ENCODE data around the gene MT1H.
A peak's percentile ranks its signal among the peaks of the same experiment; 100 is the strongest.
"Not testable (repeated sequence)": the region's sequence is repeated elsewhere in the genome, so short reads cannot be mapped to it uniquely, and the experiment has no call there.

Gene MT1H

GRCh38 chr16:56684926-56685590, 15.4 kb downstream of the MT1H start:
- DNase-seq, result no peak

DNA sequence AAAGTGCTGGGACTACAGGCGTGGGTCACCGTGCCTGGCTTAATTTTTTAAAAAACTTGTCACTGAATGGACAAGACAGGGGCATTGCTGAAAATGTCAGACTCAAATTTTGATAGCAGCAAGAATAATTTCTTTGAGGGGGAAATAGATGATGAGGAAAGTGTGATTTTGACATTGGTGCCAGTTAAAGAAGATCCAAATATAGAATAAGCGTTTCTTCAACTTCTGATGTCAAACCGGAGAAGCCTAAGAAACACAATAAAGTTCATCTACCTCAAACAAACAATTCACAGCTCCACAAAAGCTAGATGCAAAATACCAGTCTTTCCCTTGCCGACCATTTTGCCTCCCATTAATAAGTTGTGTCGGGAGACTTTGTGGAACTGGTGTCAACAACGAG, 17.1 kb downstream of the MT1H start:
- DNase-seq, result no peak

GRCh38 chr16:56688762-56689161, 19.1 kb downstream of the MT1H start:
- DNase-seq, result no peak

GRCh38 chr16:56689171-56689570, 19.6 kb downstream of the MT1H start:
- DNase-seq, result no peak

- no peak for DNase-seq
These were observed 21.0 kb downstream of the MT1H start for GRCh38 chr16:56690420-56691122.

GRCh38 chr16:56691885-56692284, 22.3 kb downstream of the MT1H start:
- DNase-seq, result no peak

GRCh38 chr16:56695246-56695645, 25.6 kb downstream of the MT1H start:
- DNase-seq, result no peak

DNA sequence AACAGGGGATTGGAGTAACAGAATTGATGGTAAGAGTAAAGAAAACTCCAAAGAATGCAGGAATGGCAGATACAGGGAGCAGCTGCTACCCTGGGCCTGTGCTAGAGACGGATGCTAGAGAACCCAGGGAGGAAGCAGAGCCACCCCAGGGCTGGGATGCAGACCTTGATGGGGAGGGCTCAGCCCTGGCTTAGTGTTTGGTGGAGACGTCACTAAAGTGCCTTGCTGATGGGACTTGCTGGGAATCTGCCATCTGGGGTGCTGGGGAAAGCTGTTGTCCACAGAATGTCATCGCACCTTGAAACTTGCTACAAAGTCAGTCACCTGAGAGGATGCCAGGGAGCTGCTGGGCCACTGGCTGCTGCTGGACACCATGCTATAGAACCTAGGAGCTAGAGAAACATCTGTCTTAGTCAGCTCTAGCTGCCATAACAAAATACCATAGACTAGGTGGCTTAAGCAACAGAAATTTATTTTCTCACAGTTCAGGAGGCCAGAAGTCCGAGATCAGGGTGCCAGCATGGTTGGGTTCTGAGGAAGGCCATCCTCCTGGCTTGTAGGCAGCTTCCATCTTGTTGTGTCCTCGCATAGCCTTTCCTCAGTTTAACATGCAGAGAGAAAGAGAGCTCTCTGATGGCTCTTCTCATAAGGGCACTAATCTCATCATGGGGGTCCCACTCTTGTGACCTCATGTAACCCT, 28.0 kb downstream of the MT1H start:
- no peak for DNase-seq

DNA sequence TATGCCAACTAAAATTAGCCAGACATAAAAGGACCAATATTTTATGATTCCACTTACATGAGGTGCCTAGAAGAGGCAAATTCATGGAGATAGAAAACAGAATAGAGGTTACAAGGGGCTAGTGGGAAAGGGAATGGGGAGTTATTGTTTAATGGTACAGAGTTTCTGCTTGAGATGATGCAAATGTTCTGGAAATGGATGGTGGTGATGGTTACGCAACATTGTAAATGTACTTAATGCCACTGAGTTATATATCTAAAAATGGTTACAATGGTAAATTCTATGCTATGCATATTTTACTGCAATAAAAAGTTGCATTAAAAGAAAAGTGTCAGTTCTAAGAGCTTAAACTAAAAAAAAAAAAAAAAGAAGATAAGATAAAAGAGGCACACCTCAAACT, 30.6 kb downstream of the MT1H start:
- no peak for DNase-seq

- DNase-seq, result peak; percentile 7
These were observed 31.0 kb downstream of the MT1H start for GRCh38 chr16:56700631-56701030.

DNA sequence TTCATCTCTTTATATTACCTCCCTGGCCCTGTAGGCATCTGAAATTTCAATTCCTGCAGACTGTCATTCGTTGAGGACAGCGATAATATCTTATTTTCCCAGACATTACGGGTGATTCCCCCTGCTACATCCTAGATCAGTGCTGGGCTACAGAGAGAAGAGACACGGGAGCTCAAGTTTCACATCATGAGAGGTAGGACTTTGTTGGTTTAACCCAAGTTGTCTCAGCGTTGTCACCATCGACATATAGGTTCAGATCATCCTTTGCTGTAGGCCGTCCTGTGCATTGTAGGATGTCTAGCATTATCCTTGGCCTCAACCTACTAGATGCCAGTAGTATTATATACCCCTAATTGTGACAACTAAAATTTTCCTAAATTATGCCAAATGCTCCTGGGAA, 31.9 kb downstream of the MT1H start:
- DNase-seq, result no peak

- no peak for DNase-seq
These were observed 33.2 kb downstream of the MT1H start for GRCh38 chr16:56702836-56703235.

DNA sequence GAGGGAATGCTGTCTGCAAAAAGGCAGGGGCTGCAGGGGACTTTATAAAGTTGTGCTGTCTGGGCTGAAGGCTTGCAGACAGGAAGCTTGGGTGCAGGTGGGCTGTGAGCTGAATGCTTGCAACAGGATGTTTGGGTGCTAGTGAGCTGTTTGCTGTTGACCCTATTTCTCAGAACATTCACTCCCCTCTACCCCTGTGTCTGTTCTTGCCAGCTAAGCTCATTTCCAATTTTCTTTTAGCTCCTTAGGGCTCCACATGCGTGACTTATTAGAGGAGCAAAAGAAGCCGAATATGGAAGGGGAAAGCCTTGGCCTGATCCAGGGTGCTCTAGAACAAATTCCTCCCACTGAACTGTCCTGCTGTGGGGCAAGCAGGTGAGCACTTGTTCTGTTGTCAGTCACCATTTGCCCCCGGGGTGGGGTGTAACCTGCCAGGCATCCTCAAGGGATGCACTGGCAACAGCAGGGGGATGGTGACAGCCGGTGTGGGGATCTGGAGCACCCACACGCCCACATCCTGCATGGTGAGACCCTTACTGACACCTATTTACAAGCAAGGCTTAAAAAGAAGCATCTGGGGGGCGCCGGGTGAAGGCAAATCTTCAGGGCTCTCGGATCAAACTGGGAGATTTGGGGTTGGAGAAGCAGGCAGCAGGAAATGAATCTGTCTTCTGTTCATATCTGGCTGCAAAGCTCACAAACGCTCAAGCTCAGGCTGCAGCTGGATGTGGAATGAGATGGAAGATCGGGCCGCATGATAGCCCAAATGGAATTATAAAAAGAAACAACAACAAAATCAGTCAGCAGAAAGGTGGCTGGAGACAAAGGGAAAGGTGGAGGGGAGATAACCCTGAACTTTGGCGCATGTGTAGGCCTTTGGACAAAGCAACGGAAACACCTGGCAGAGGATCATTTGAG, 39.2 kb downstream of the MT1H start:
- DNase-seq, result peak; percentile 52

- peak; percentile 36 for DNase-seq
These were observed 39.9 kb downstream of the MT1H start for GRCh38 chr16:56709443-56710040.

- peak; percentile 22 for DNase-seq
These were observed 40.6 kb downstream of the MT1H start for GRCh38 chr16:56710181-56710737.

GRCh38 chr16:56711862-56712261, 42.2 kb downstream of the MT1H start:
- peak; percentile 6 for DNase-seq

- DNase-seq, result no peak
These were observed 44.2 kb downstream of the MT1H start for GRCh38 chr16:56713794-56714193.

GRCh38 chr16:56715126-56715525, 45.5 kb downstream of the MT1H start:
- DNase-seq, result peak; percentile 20

- no peak for DNase-seq
These were observed 47.1 kb downstream of the MT1H start for GRCh38 chr16:56716761-56717160.

DNA sequence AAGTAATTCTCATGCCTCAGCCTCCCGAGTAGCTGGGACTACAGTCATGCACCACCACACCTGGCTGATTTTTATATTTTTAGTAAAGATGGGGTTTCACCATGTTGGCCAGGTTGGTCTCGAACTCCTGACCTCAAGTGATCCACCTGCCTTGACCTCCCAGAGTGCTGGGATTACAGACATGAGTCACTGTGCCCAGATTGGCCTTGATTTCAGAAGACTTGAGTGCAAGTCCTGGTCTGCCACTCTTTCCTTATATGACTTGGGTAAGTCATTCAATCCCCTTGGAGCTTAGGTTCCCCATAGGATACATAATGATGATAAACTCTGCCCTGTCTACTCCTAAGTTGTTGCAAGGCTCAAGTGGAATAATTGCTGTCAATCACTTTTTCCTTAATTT, 47.9 kb downstream of the MT1H start:
- not testable (repeated sequence) for DNase-seq

All from stimulated activated CD8-positive, alpha-beta memory T cell treated with anti-CD3 and anti-CD28 coated beads, Interleukin-4, amount 100 ng/mL, for 48 hours (primary cell).